Measurements from ENCODE around the gene EIF2B4. TPM values are rescaled to one million over a fixed set of nuclear protein-coding genes. Genes with fewer than 3 reads are reported as not detected.

Gene EIF2B4
- total and polyA plus RNA-seq, 2 of the 13 experiments (the other 11 are each of a cell fraction or from before 2014, with no cell fraction given) = 91.5 to 96.4 TPM

DNA sequence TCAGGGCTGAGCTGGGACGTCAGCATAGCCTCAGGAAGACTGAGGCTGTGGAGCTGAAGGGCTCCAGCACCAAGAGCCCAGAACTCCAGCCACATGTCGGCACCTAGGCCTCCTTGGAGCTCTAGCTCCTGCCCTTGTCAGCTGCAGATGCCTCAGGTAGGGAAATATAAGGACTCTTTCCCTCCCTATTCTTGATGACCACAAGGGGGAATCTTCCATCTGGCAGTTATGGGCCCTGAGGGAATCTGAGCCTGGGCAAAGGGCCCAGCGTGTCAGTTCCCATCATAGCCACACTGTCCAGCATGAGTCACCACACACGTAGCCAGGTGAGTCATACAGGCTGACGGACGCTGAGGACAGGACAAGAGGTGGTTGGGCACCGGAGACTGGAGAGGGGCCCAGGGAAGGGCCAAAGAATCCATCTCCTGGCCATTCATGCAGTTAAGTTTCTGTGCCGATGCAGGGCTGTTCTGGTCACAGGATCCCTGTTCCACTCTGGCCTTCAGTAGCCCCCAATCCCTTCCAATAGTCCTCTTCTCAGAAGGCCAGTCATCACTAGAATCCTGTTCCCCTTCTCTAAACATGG, 49.1 kb downstream of the EIF2B4 start (continued):
- TF ChIP-seq, protein P1, sequence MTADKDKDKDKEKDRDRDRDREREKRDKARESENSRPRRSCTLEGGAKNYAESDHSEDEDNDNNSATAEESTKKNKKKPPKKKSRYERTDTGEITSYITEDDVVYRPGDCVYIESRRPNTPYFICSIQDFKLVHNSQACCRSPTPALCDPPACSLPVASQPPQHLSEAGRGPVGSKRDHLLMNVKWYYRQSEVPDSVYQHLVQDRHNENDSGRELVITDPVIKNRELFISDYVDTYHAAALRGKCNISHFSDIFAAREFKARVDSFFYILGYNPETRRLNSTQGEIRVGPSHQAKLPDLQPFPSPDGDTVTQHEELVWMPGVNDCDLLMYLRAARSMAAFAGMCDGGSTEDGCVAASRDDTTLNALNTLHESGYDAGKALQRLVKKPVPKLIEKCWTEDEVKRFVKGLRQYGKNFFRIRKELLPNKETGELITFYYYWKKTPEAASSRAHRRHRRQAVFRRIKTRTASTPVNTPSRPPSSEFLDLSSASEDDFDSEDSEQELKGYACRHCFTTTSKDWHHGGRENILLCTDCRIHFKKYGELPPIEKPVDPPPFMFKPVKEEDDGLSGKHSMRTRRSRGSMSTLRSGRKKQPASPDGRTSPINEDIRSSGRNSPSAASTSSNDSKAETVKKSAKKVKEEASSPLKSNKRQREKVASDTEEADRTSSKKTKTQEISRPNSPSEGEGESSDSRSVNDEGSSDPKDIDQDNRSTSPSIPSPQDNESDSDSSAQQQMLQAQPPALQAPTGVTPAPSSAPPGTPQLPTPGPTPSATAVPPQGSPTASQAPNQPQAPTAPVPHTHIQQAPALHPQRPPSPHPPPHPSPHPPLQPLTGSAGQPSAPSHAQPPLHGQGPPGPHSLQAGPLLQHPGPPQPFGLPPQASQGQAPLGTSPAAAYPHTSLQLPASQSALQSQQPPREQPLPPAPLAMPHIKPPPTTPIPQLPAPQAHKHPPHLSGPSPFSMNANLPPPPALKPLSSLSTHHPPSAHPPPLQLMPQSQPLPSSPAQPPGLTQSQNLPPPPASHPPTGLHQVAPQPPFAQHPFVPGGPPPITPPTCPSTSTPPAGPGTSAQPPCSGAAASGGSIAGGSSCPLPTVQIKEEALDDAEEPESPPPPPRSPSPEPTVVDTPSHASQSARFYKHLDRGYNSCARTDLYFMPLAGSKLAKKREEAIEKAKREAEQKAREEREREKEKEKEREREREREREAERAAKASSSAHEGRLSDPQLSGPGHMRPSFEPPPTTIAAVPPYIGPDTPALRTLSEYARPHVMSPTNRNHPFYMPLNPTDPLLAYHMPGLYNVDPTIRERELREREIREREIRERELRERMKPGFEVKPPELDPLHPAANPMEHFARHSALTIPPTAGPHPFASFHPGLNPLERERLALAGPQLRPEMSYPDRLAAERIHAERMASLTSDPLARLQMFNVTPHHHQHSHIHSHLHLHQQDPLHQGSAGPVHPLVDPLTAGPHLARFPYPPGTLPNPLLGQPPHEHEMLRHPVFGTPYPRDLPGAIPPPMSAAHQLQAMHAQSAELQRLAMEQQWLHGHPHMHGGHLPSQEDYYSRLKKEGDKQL (CRISPR knock-in tag; IDR thresholded peaks at IDR 0.05; ENCODE audit: low read depth) = peak; percentile 56; the same call in 1 of the 2 replicates
- TF ChIP-seq ZFX (CRISPR knock-in tag; IDR thresholded peaks at IDR 0.05; ENCODE audit: low read depth) (peak; percentile 93), ZNF263 (CRISPR knock-in tag; IDR thresholded peaks at IDR 0.05) (no peak), ZNF24 (IDR thresholded peaks at IDR 0.05) (no peak), KDM3A (CRISPR knock-in tag; IDR thresholded peaks at IDR 0.05; ENCODE audit: low read depth) (peak; percentile 45; the same call in 1 of the 2 replicates), ZFP36 (IDR thresholded peaks at IDR 0.05; ENCODE audit: borderline replicate concordance, low read depth, low read length, partially characterized antibody) (no peak), ZNF841 (CRISPR knock-in tag; IDR thresholded peaks at IDR 0.05; ENCODE audit: borderline replicate concordance) (no peak), GFI1 (CRISPR knock-in tag; IDR thresholded peaks at IDR 0.05; ENCODE audit: borderline replicate concordance) (peak; percentile 62; the same call in 1 of the 2 replicates), CENPT (CRISPR knock-in tag; IDR thresholded peaks at IDR 0.05; ENCODE audit: low read depth) (no peak)
- TF ChIP-seq, protein P2, sequence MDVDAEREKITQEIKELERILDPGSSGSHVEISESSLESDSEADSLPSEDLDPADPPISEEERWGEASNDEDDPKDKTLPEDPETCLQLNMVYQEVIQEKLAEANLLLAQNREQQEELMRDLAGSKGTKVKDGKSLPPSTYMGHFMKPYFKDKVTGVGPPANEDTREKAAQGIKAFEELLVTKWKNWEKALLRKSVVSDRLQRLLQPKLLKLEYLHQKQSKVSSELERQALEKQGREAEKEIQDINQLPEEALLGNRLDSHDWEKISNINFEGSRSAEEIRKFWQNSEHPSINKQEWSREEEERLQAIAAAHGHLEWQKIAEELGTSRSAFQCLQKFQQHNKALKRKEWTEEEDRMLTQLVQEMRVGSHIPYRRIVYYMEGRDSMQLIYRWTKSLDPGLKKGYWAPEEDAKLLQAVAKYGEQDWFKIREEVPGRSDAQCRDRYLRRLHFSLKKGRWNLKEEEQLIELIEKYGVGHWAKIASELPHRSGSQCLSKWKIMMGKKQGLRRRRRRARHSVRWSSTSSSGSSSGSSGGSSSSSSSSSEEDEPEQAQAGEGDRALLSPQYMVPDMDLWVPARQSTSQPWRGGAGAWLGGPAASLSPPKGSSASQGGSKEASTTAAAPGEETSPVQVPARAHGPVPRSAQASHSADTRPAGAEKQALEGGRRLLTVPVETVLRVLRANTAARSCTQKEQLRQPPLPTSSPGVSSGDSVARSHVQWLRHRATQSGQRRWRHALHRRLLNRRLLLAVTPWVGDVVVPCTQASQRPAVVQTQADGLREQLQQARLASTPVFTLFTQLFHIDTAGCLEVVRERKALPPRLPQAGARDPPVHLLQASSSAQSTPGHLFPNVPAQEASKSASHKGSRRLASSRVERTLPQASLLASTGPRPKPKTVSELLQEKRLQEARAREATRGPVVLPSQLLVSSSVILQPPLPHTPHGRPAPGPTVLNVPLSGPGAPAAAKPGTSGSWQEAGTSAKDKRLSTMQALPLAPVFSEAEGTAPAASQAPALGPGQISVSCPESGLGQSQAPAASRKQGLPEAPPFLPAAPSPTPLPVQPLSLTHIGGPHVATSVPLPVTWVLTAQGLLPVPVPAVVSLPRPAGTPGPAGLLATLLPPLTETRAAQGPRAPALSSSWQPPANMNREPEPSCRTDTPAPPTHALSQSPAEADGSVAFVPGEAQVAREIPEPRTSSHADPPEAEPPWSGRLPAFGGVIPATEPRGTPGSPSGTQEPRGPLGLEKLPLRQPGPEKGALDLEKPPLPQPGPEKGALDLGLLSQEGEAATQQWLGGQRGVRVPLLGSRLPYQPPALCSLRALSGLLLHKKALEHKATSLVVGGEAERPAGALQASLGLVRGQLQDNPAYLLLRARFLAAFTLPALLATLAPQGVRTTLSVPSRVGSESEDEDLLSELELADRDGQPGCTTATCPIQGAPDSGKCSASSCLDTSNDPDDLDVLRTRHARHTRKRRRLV (CRISPR knock-in tag; IDR thresholded peaks at IDR 0.05) = no peak
- TF ChIP-seq, protein P3, sequence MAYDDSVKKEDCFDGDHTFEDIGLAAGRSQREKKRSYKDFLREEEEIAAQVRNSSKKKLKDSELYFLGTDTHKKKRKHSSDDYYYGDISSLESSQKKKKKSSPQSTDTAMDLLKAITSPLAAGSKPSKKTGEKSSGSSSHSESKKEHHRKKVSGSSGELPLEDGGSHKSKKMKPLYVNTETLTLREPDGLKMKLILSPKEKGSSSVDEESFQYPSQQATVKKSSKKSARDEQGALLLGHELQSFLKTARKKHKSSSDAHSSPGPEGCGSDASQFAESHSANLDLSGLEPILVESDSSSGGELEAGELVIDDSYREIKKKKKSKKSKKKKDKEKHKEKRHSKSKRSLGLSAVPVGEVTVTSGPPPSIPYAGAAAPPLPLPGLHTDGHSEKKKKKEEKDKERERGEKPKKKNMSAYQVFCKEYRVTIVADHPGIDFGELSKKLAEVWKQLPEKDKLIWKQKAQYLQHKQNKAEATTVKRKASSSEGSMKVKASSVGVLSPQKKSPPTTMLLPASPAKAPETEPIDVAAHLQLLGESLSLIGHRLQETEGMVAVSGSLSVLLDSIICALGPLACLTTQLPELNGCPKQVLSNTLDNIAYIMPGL (CRISPR knock-in tag; IDR thresholded peaks at IDR 0.05; ENCODE audit: borderline replicate concordance in 1 of 2, low read depth in 1 of 2) = peak; percentile 84 to 94
- TF ChIP-seq, protein P4, sequence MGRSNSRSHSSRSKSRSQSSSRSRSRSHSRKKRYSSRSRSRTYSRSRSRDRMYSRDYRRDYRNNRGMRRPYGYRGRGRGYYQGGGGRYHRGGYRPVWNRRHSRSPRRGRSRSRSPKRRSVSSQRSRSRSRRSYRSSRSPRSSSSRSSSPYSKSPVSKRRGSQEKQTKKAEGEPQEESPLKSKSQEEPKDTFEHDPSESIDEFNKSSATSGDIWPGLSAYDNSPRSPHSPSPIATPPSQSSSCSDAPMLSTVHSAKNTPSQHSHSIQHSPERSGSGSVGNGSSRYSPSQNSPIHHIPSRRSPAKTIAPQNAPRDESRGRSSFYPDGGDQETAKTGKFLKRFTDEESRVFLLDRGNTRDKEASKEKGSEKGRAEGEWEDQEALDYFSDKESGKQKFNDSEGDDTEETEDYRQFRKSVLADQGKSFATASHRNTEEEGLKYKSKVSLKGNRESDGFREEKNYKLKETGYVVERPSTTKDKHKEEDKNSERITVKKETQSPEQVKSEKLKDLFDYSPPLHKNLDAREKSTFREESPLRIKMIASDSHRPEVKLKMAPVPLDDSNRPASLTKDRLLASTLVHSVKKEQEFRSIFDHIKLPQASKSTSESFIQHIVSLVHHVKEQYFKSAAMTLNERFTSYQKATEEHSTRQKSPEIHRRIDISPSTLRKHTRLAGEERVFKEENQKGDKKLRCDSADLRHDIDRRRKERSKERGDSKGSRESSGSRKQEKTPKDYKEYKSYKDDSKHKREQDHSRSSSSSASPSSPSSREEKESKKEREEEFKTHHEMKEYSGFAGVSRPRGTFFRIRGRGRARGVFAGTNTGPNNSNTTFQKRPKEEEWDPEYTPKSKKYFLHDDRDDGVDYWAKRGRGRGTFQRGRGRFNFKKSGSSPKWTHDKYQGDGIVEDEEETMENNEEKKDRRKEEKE (IDR thresholded peaks at IDR 0.05) = no peak
